ENCODE data around the gene PRKAG2.

GRCh38 chr7:151652111-151652510, 224.8 kb downstream of the PRKAG2 start:
- no peak for TF ChIP-seq POLR2AphosphoS5 (IDR thresholded peaks at IDR 0.05; ENCODE audit: borderline replicate concordance, low read depth, low read length)
- no peak for TF ChIP-seq FOXP2 (optimal IDR thresholded peaks at IDR 0.05; ENCODE audit: control extremely low read depth, extremely low read length, insufficient read depth)

All from SK-N-MC (cell line).